Measurements from ENCODE around the gene GMDS.

The GMDS gene

DNA sequence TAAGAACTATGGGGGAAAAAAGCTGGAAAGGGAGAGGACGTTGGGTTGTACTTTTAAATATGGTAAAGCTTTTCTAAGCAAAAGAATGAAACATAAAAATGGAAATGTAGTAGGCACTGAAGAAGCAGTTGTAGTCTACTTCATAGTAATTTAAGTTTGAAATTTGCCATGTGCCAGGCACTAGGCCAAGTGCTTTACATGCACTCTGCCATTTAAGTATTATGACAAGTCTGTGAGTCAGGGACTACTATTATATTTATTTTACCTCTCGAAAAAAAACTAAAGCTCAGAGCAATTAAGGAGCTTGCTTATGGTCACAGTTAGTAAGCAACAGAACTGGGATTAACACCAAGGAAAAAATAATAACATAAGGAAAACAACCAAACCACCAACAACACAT is 257.8 kb downstream of the GMDS start:
- peak; percentile 35 for DNase-seq (ENCODE audit: low read depth)

DNA sequence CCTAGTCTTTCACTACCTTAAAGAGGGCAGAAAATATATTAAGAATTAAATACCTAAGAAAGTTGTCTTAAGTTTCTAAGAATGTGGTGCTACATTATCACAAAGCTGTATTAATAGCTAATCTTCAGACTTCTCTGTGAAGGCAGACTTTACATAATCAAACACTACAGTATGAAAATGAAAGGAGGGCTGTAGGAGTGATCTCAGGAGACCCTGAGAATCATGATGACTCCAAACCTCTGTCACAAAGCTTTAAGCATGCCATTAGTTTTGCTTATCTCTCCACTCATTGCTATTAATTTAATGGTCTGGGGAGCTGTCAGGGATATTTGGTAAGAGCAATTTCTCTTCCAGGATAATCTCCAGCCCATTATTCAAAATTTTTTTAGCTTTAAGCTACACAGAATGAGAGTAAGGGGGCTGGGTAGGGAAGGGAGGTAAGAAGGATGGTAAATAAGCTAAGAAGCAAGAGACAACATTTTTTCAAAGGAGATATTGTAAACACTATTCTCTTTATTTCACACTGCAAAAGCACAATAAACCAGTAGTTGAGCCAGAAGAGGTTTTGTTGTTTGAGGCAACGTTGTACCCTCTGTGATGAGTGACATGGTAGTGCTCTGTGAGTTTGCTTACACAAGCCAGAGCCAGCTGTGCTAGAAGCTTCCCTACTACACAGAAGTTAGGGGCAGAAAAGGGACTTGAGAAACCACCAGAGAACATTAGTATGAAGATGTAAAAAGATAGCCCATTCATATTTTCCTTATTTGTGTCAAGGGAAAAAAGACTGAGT is 258.8 kb downstream of the GMDS start:
- no peak for DNase-seq (ENCODE audit: low read depth)

DNA sequence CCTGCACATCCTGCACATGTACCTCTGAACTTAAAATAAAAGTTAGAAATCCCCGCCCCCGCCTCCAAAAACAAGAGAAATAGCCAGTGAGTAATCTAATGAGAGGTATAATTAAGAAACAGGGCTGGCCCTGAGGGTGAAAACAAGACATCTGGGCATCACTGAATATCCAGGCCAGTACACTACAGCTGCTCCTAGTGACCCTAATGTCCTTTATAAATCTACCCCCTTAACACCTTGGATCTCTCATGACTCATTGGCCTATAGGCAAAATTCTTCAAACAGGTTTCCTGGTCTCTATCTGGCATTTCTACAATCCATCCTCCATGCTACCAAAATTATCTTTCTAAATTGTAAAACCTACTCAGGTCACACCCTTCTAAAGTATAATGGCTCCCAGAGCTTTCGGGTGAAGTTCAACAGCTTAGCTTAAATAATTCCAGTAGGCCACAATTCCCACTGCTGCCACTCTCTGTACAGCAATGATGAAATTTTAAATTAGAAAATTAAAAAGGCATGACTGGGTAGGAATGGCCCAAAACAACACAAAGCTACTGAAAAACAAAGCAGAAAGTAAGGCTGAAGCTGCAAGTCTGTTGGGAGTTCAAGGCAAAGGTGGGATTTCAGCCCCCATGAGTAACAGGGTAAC is 260.9 kb downstream of the GMDS start:
- DNase-seq (ENCODE audit: low read depth), result no peak

DNA sequence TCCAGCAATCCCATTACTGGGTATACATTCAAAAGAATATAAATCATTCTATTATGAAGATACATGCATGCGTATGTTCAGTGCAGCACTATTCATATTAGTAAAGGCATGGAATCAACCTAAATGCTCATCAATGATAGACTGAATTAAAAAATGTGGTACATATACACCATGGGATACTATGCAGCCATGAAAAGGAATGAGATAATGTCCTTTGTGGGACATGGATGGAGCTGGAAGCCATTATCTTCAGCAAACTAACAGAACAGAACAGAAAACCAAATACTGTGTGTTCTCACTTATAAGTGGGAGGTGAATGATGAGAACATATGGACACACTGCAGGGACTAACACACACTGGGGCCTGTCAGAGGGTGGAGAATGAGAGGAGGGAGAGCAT is 261.6 kb downstream of the GMDS start:
- DNase-seq (ENCODE audit: low read depth), result no peak

DNA sequence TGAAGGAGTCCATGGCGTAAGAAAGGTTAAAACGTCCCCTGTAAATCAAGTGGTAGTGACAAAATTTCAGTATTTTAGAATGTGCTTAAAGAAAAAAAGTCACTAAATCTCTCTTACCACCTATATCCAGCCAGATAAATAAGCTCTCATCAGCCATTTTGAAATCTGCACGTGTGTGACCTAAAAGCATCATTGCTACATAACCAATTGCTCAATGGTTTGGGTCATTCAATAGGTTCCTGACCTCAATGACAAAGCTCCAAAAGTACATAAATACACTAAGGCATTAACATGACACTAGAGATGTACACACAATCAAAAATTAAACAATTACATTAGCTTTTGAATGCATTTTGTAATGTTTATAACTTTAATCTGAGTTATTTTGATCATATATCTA is 272.4 kb downstream of the GMDS start:
- no peak for DNase-seq (ENCODE audit: low read depth)

DNA sequence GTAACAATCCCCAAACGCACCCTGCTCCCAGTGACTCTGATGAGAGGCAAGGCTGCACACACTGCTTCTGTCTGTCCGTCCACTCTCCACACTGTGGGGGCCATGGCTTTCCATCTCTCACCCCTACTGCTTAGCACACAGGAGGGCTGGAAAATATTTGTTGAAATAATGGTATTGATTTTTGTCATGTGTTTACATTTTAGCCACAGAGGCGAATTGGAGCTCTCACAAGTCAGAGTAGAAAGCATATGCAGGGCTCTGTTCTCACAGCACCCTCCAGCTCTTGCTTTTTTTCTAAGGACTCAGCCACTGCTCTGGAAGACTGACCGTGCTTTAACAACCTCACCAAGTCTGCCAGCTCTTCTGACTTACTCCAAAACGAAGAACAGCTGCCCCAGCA is 273.8 kb downstream of the GMDS start:
- no peak for DNase-seq (ENCODE audit: low read depth)

DNA sequence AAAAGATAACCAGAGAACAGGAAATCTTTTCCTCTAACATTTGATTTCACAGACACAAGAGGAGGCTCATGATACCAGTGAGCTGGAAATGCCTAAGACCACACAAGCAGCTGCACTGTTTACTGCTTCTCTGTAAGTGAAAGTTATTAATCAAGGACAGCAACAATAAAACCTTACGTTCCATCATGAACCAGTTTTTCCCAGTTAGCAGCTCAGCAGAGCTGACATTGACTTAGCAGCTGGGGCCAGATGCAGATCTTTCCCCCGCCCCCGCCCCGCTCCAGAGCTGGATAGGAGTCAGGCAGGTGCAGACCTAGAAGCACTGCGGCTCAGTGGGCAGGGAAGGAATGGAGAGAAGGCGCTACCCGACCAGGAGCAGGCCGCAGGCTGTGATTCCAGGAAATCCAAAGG is 275.2 kb downstream of the GMDS start:
- DNase-seq (ENCODE audit: low read depth), result no peak

DNA sequence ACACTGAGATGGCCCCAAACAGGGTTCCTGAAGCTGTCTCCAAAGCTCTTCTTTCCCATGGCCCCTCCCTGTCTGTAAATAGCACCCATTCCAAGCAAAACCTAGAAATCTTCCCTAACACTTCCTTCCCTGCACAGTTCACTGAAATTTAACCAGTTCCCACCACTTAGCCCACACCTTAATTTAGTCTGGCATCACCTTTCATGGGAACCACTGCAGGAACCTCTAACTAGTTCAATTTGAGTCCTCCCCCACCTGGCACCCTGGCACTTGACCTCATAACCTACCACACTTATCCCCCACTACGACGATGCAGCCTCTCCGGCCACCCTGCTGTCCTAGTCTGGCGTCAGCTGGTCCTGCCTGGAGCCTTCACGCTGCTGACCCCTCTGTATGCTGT is 278.7 kb downstream of the GMDS start:
- no peak for DNase-seq (ENCODE audit: low read depth)

DNA sequence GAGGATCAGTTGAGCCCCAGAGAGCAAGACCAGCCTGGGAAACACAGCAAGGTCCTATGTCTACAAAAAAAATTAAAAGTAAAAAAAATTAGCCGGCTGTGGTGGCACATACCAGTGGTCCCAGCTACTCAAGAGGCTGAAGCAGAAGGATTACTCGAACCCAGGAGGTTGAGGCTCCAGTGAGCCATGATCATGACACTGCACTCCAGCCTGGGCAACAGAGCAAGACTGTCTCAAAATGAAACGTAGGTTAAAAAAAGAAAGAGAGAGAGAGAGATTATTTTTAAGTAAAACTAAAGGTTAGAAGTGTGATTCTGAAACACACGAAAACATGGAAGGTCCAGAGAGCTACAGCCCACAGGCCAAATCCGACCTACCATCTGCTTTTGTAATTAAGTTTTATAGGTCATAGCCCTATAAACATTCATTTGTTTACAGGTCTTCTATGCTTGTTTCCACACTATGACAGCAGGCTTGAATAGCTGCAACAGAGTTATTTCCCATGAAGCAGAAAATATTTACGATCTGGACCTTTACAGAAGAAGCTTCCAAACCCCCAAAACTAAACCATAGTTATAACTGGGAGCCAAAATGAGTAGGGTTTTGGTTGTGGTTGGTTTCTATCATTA is 279.7 kb downstream of the GMDS start:
- no peak for DNase-seq (ENCODE audit: low read depth)

DNA sequence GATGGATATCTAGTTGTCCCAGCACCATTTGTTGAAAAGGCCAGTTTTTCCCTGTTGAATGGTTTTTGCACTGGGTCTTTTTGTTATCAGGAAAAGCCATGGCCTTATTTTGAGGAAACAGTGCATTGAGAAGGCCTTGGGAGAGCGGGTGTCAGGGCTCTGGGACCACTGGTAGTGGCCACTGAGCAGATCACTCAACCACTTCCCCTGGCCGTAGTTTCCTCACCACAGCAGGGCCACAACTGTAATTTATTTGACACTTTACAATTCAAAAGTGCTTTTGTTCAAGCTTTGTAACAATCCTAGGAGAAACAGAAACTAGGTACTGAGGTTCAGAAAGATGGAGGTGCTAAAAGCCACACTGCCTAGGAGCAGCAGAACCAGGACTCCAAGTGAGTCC is 281.8 kb downstream of the GMDS start:
- DNase-seq (ENCODE audit: low read depth), result no peak

DNA sequence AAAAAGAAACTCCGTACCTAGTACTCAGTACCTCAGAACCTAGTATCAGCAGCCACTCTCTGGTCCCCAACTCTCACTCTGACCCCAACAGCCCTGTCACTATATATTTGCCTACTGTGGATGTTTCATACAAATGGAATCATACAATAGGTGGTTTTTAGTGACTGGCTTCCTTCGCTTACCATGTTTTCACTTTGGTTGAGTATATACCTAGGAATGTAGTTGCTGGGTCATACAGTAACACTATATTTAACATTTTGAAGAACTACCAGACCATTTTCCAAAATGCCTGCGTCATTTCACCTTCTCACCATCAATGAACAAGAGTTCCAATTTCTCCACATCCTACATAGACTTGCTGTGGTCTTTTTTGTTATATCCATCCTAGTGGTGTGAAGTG is 283.2 kb downstream of the GMDS start:
- DNase-seq (ENCODE audit: low read depth), result no peak

DNA sequence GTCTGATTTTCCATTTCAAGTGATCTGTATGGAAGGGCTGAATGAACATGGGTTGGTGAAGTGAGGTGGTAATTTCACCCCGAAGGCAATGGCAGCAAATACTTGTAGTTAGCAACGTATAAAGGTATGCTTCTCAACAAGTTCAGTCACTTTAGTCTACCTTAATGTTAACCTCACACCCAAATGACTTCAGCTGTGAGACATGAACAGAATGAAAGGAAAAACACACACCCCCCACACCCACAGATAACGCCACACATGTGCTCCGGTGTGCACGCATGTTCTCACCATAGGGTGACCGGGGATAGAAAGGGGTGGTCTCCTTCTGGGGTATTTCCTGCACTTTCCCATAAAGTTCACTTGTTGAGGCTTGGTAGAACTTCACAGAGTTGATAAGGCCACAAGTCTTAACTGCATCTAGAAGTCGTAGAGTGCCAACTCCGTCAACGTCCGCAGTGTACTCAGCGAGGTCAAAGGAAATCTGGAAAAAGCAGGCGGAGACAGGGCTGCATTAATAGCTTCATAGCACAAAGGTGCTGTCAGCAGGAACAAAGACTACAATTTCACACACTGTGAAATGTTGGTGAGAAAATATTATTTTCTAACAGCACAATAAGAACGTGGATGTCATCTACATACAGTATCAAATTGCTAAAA is 284.8 kb downstream of the GMDS start:
- DNase-seq (ENCODE audit: low read depth), result no peak

DNA sequence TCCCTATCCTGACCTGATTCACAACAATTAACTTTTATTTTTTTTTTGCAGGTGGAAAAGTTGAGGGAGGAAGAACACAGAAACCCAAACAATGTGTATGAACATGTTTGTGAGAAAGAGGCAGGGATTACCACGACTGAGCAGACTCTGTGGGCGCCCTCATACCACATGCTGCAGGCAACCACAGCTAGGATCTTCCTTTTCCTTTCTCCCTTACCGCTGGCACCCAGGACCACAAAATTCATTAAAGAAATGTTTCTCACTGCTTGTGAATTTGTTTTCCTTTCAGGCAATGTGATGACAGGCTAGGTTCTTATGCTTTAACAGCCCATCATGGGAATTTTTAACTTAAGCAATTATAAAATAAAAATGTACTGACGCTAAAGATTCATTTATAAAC is 287.1 kb downstream of the GMDS start:
- DNase-seq (ENCODE audit: low read depth), result no peak

DNA sequence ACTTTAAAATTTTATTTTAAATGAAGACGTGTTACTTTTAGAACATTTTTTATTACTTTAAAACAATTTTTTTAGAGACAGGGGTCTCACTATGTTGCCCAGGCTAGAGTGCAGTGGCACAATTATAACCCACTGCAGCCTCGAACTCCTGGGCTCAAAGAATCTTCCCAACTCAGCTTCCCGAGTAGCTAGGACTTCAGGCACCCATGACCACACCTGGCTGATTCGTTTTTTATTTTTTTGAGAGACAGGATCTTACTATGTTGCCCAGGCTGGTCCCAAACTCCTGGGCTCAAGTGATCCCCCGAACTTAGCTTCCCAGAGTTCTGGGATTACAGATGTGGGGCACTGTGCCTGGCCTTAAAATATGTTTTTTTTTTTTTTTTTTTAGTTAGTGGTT is 287.7 kb downstream of the GMDS start:
- DNase-seq (ENCODE audit: low read depth), result no peak

DNA sequence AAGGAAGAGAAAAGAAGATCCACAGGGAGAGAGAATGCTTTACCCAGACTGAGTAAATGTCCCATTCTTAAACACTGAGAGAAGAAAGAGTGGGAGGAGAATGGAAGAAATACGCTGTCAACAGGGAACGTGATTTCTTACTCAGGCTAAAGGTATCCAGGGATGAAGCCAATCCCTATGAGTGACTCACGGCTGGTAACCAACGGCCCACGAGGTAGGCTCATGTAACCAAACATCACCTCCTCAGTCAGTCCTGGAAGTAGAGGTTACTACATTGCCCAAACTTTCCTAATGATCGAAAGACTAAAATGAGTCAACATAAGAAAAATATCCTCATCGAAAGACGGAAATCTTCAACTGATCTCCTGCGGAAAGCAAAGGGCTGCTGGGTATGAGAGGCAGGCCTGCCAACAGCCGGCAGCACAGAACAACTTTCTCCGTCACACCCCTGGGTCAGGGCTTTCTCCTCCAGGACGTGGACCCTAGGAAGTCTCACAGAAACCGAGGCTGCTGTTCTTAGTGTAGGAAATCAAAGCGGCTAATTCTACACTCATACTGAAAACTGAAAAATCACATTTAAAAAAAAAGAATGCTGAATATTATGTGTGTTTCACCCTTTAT is 292.6 kb downstream of the GMDS start:
- DNase-seq (ENCODE audit: low read depth), result peak; percentile 88

DNA sequence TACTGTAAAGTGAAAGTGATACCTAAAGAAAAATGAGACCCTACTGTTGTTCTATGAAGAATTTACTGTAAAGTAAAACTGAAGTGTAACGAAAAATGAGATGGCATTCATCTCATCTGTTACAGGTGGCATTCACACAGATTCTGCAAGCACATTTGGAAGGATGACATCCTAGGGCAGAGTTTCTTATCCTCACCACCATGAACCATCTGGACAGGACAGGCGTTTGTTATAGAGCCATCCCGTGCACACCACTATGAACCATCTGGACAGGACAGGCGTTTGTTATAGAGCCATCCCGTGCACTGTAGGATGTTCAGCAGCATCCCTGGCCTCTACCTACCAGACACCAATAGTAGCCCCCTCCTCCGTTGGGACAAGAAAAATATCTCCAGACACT is 294.8 kb downstream of the GMDS start:
- no peak for DNase-seq (ENCODE audit: low read depth)

DNA sequence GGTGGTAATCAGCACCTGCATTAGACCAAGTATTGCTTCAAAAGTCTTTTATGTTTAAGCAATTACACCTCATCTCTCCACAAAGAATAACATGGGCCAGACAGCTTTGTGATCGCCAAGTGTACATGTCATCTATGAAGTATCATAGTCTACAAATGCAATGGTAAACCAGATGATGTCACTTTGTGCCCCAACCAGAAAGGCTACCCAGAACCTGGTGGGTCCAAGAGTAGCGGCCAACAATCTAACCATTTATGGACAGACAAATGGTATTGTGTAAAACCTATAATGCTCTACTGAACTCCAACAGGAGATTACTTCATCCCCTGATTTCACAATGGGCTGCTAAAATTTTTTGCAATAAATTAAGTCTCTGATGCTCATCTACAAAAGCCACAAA is 295.9 kb downstream of the GMDS start:
- DNase-seq (ENCODE audit: low read depth), result peak; percentile 22

DNA sequence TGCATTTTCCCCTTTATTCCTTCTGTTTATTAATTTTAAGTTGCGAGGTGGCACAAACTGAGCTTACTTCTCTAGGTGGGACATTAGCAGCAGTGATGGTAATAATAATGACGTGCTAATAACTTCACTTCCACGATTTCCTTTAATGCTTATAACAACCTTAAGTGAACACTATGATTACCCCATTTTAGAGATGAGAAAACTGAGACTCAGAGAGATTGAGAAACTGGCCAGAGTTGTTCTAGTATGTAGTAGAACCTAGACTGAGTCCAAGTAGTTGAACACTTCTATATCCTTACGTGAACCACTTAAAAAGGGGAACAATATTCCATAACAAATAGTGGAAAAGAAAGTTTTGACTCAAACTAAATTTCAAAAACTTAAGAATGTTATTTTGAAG is 297.5 kb downstream of the GMDS start:
- DNase-seq (ENCODE audit: low read depth), result no peak

DNA sequence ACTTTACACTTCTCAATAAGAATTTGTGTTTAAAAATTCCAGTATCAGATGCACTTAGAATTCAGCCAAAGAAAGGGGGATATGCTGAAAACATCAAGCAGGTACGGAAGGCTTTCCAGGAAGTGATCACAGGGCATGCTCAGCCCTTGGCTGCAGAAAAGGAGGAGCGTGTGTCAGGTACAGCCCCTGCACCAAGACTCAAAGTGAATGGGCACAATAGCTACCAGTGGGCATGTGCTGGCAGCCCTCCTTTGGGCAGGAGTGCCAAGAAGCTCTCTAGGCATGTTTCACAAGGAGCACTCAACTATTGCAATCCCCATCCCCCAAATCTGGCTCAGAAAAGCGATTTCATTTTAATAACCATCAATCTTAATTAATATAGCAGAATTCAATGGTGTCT is 298.8 kb downstream of the GMDS start:
- no peak for DNase-seq (ENCODE audit: low read depth)

DNA sequence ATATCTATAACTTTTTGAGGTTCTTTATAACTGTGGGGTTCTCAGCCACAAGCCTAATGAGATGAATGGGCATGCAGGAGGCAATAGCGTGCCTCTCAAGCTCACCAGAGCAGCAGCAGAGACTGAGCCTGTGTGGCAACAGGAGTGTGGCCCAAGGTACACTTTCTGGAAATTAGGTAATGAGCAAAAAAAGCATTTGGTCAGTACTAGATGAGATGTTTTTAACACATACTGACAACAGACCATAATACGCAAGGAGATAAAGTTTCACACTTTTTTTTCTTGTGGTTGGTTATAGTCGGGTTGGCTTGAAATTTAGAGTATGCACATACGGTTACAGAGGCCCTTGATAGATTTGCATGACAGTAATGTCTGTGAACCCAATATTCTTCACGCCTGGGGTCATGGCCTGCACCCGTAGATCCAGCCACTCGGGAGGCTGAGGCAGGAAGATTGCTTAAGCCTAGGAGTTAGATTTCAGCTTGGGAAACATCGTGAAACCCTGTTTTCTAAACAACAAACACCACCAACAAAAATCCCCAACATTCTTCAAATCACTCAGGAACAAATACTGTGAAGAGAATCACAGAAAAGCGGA is 300.1 kb downstream of the GMDS start:
- DNase-seq (ENCODE audit: low read depth), result no peak

DNA sequence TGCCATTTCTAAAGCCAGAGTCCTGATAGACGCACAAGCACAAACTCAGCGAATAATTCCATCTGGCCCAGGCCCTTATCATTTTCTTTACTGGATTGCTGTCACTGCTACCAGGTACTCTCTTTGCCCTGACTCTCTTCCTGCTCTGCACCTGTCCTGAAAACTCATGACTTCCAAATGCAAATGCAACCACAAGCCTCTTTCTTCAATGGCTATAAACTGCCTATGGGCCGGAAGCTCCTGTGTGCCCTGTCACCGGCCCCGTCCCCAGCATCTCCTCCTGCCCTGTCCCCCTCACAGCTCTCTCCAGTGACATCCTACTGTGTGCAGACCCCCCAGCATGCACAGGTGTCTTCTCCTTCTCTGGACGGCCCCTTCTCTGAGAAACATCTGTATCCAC is 302.6 kb downstream of the GMDS start:
- DNase-seq (ENCODE audit: low read depth), result no peak

DNA sequence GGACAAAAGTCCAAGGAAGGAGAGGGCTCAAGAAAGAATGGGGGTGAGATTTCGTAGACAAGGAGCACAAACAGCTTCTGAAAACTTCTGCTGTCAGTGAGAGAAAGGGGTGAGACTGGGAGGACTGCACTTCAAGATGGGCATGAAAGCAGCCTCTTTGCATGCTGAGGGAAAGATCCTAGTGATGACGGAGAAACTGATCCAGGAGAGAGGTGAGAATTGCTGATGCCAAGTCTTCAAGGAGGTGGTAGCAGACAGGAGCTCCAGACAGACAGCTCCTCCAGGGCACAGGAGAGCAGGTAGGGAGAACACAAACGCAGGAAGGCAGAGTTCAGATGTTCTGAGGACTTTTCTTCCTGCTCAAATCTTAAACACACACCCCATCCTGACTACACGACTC is 303.9 kb downstream of the GMDS start:
- DNase-seq (ENCODE audit: low read depth), result no peak

Measured in fibroblast of the conjunctiva (primary cell).